Astrocyte of the spinal cord (primary cell): ENCODE data around the gene ANO3.
A peak's percentile ranks its signal among the peaks of the same experiment; 100 is the strongest.

Experiments used
- DNase-seq: peaks from one replicate; pipeline ENCODE4 v3.0.0; 2011; ENCODE audit warnings: low read depth, low spot score
- H3K4me3 ChIP-seq: 2 replicates; pipeline ENCODE4 v1.5.1; 2011; ENCODE audit warnings: low read depth, mild to moderate bottlenecking, low read length, moderate library complexity
- in situ Hi-C: cut with HindIII; loops from 2 replicates; pipeline ENCODE4 v1.10.0; 2017; ENCODE audit warnings: low sequenced_read_pairs
- TF ChIP-seq, protein P1 (sequence below): IDR thresholded peaks from 2 replicates; pipeline ENCODE4 v1.5.1; 2012; ENCODE audit warnings: low read depth, mild to moderate bottlenecking, low read length, inconsistent platforms

Gene ANO3

GRCh38 chr11:26569646-26570045 is 237.7 kb downstream of the ANO3 start:
- TF ChIP-seq, protein P1, sequence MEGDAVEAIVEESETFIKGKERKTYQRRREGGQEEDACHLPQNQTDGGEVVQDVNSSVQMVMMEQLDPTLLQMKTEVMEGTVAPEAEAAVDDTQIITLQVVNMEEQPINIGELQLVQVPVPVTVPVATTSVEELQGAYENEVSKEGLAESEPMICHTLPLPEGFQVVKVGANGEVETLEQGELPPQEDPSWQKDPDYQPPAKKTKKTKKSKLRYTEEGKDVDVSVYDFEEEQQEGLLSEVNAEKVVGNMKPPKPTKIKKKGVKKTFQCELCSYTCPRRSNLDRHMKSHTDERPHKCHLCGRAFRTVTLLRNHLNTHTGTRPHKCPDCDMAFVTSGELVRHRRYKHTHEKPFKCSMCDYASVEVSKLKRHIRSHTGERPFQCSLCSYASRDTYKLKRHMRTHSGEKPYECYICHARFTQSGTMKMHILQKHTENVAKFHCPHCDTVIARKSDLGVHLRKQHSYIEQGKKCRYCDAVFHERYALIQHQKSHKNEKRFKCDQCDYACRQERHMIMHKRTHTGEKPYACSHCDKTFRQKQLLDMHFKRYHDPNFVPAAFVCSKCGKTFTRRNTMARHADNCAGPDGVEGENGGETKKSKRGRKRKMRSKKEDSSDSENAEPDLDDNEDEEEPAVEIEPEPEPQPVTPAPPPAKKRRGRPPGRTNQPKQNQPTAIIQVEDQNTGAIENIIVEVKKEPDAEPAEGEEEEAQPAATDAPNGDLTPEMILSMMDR: no peak
- in situ Hi-C loops: no loop called here
- H3K4me3 ChIP-seq: no peak overlapping the region
- no peak for DNase-seq

- DNase-seq: no peak
- TF ChIP-seq, protein P1: no peak
- H3K4me3 ChIP-seq: no peak within 1 kb of the TSS
- in situ Hi-C loops: no loop called here
Observed at GRCh38 chr11:26571861-26572654, 240.1 kb downstream of the ANO3 start, which contains the start of gene MUC15. MUC15 (minus strand) TSS chr11:26572263; CDS start chr11:26567094, 5,169 bp downstream.

DNA sequence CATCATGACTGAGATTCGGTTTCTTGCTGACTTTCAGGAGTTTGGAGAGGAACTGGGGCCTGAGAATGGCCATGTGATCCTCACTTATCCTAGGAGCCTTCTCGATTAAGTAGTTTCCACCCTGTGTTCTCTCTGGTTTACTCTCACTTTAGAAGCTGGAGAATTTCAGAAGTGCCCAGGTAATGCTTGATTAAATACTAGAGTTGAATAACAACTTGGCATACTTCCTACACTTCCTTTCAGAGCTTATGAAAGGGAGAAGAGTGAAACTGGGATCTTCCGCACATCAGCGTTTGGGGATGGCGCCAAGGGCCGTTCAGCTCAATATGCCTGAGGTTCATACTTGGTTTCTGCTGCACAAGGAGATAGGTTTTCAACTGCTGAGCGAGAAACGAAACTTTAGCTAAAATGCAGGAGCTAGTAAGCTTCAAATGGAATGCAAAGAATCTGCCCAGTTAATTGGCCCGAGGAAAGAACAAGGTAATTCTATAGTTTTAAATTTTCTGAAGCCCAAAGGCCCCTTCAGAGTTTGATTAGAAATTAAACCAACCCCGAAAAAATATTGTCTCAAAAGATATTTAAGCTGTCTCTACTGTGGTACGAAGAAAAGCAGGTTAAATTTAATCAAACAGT is 241.0 kb downstream of the ANO3 start:
- TF ChIP-seq, protein P1: no peak
- DNase-seq: no peak
- in situ Hi-C loops: no loop called here
- no peak overlapping the region for H3K4me3 ChIP-seq

DNA sequence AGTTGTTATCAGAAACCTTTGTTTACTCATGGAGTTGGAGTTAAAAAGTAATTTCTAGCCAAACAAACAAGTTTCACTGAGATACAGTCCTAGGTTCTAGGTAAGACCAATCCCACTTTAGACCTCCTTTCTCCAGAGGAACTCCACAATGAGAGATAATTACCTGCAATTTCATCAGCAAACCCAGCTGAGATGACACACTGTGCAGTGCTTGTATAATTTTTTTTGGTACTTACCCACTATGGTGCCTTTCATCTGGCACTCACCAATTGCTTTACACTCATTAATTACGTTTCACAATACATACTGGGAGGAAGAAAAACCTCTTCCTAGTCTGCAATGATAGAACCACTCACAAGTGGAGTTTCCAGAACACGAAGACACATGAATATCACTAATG is 242.0 kb downstream of the ANO3 start:
- no peak overlapping the region for H3K4me3 ChIP-seq
- in situ Hi-C loops: no loop called here
- no peak for DNase-seq
- TF ChIP-seq, protein P1: no peak

DNA sequence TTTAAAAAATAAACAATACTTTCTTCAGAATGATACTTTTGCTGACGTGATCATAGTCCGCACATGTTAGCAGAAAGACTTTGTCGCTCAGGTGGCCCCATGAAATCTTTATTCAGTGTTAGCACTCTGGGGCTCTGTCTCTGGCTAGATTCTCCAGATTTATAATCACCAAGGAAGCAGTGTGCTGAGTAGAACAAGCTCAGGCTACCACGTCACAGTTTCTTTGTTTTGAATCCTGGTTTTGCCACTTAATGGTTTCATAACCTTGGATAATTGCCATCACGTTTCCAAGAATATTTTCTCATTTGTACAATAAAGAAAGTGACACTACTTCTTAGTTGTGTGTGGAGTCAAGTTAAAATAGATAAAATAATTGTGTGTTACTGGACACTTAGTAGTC is 244.0 kb downstream of the ANO3 start:
- TF ChIP-seq, protein P1: no peak
- no peak overlapping the region for H3K4me3 ChIP-seq
- in situ Hi-C loops: no loop called here
- no peak for DNase-seq

GRCh38 chr11:26578998-26579661 is 247.2 kb downstream of the ANO3 start:
- peak; percentile 35 for DNase-seq
- TF ChIP-seq, protein P1: no peak
- no peak overlapping the region for H3K4me3 ChIP-seq
- in situ Hi-C loops: no loop called here
